GM12878 (cell line): ENCODE measurements around the gene LILRB1. TPM values are rescaled to one million over a fixed set of nuclear protein-coding genes. Genes with fewer than 3 reads are reported as not detected.

Source experiments
- ASH2L ChIP-seq: fragments of 300-600, 200-600 bp; sonication (generic); IDR thresholded peaks from 2 replicates; pipeline ENCODE4 v1.6.1; 2017; ENCODE audit warnings: low read depth, mild to moderate bottlenecking, borderline replicate concordance
- DPF2 ChIP-seq: fragments of 450-650 bp; IDR thresholded peaks from 2 replicates; pipeline ENCODE4 v1.6.1; 2017; ENCODE audit warnings: mild to moderate bottlenecking
- EP300 ChIP-seq, 2 experiments: fragments of 150-350 bp in 1 of 2; IDR thresholded peaks; 2 replicates each; pipeline ENCODE4 v1.6.1; 2011 to 2012; ENCODE audit warnings: low read depth in 2 of 2, low read length in 2 of 2, borderline replicate concordance in 1 of 2, improper control_type of control experiment in 1 of 2, inconsistent platforms in 1 of 2; ENCODE audit not compliant: control insufficient read depth in 1 of 2
- IKZF2 ChIP-seq, 2 experiments: fragments of 450-650 bp; IDR thresholded peaks; 2 replicates each; pipeline ENCODE4 v1.6.1; 2017; ENCODE audit warnings: mild to moderate bottlenecking in 2 of 2, moderate library complexity in 2 of 2
- JUND ChIP-seq: IDR thresholded peaks from 2 replicates; pipeline ENCODE4 v1.6.1; 2012; ENCODE audit warnings: low read depth, mild to moderate bottlenecking, low read length, improper control_type of control experiment, moderate library complexity
- KDM1A ChIP-seq: fragments of 200-600 bp; sonication (generic); IDR thresholded peaks from 2 replicates; pipeline ENCODE4 v1.6.1; 2016; ENCODE audit warnings: borderline replicate concordance
- MTA2 ChIP-seq: fragments of 450-650 bp; IDR thresholded peaks from 2 replicates; pipeline ENCODE4 v1.6.1; 2016; ENCODE audit warnings: low read depth, mild to moderate bottlenecking, moderate library complexity
- NFIC ChIP-seq: IDR thresholded peaks from 2 replicates; pipeline ENCODE4 v1.6.1; 2012; ENCODE audit warnings: low read depth, mild to moderate bottlenecking, inconsistent platforms, low read length, moderate library complexity
- NR2F1 ChIP-seq: fragments of 450-650 bp; conservative IDR thresholded peaks from 2 replicates; pipeline ENCODE4 v1.6.1; 2017; ENCODE audit warnings: mild to moderate bottlenecking
- PAX5 ChIP-seq: IDR thresholded peaks from 2 replicates; pipeline ENCODE4 v1.6.1; 2011; ENCODE audit warnings: low read depth, low read length, borderline replicate concordance
- PAX8 ChIP-seq: fragments of 450-650 bp; IDR thresholded peaks from 2 replicates; pipeline ENCODE4 v1.6.1; 2017; ENCODE audit warnings: mild to moderate bottlenecking, moderate library complexity
- SPI1 ChIP-seq: IDR thresholded peaks from 2 replicates; pipeline ENCODE4 v1.6.1; 2011; ENCODE audit warnings: low read depth, mild to moderate bottlenecking, low read length, moderate library complexity, borderline replicate concordance; ENCODE audit not compliant: insufficient read depth
- STAT1 ChIP-seq: fragments of 450-650 bp; conservative IDR thresholded peaks from 2 replicates; pipeline ENCODE4 v1.6.1; 2014; ENCODE audit warnings: antibody characterized with exemption, mild to moderate bottlenecking
- STAT3 ChIP-seq: IDR thresholded peaks from 2 replicates; pipeline ENCODE4 v1.6.1; 2011; ENCODE audit warnings: low read depth, low read length, improper control_type of control experiment
- TCF12 ChIP-seq: IDR thresholded peaks from 2 replicates; pipeline ENCODE4 v1.6.1; 2011; ENCODE audit warnings: low read depth, mild to moderate bottlenecking, low read length
- ZNF217 ChIP-seq: fragments of 450-650 bp; IDR thresholded peaks from 2 replicates; pipeline ENCODE4 v1.6.1; 2017; ENCODE audit warnings: antibody characterized with exemption, mild to moderate bottlenecking
- ZNF384 ChIP-seq: IDR thresholded peaks from 2 replicates; pipeline ENCODE4 v1.6.1; 2012; ENCODE audit warnings: low read depth, mild to moderate bottlenecking, low read length, improper control_type of control experiment, borderline replicate concordance
- ZNF622 ChIP-seq: fragments of 450-650 bp; IDR thresholded peaks from 2 replicates; pipeline ENCODE4 v1.6.1; 2017; ENCODE audit warnings: mild to moderate bottlenecking, inconsistent platforms
- ZNF687 ChIP-seq: fragments of 450-650 bp; IDR thresholded peaks from 2 replicates; pipeline ENCODE4 v1.6.1; 2017; ENCODE audit warnings: mild to moderate bottlenecking, moderate library complexity
- polyA plus RNA-seq, 11 experiments: library from polyadenylated mRNA; depleted of rRNA in 4 of 11; unstranded in 6 of 11; stranded (reverse) in 5 of 11; fragments of >200 nt; fragmentation: Nextera tagmentation in 4 of 11; fragmentation: Illumina TruSeq in 1 of 11; extraction: Ambion mirVana in 4 of 11; extraction: Trizol in 1 of 11; gene quantifications; 1 replicate in 1 of 11; 2 replicates in 10 of 11; pipeline versions ENCODE4 v1.2.1 to v1.2.3, GENCODE V29; 2011 to 2016; ENCODE audit warnings: inconsistent platforms in 2 of 11, missing spikeins in 2 of 11, low read depth in 1 of 11
- total RNA-seq, 4 experiments: library from RNA; depleted of rRNA in 3 of 4; stranded (reverse); fragments of >200 nt in 3 of 4; fragmentation: Illumina TruSeq in 1 of 4; extraction: Trizol in 1 of 4; gene quantifications; 2 replicates each; pipeline versions ENCODE4 v1.2.1 to v1.2.3, GENCODE V29; 2013 to 2021
- TF ChIP-seq, protein P1 (sequence below): IDR thresholded peaks from 2 replicates; pipeline ENCODE4 v1.6.1; 2011; ENCODE audit warnings: low read depth, low read length, improper control_type of control experiment, borderline replicate concordance

LILRB1 gene
- total and polyA plus RNA-seq, 10 of the 15 experiments (the other 5 are each of a cell fraction or from before 2014, with no cell fraction given): 4.9 to 92.2 (median 50.1) TPM

DNA sequence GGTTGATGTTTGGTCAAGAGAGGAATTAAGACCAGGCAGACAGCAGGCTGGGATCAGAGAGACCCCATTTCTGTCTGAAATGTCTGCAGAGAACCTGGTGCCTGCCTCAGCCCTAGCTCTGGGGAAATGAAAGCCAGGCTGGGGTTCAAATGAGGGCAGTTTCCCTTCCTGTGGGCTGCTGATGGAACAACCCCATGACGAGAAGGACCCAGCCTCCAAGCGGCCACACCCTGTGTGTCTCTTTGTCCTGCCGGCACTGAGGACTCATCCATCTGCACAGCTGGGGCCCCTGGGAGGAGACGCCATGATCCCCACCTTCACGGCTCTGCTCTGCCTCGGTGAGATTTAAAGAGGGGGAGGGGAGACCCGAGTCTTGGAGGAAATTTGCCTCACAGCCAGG lies 32.4 kb downstream of the LILRB1 start, which contains the start of gene LILRB4 (continued):
- TF ChIP-seq PAX8 (no peak), ASH2L (no peak), JUND (no peak), EP300 (IDR thresholded peaks at IDR 0.05; ENCODE audit: borderline replicate concordance in 1 of 2, control insufficient read depth in 1 of 2, low read depth in 2 of 2, low read length in 2 of 2) (no peak), ZNF687 (0 out of 2 replicates have a peak, but pooled peaks have one; percentile 32), TCF12 (no peak), STAT3 (no peak), PAX5 (0 out of 2 replicates have a peak, but pooled peaks have one; percentile 13), ZNF622 (no peak), KDM1A (no peak), MTA2 (peak; percentile 9; the same call in 1 of the 2 replicates), IKZF2 (IDR thresholded peaks at IDR 0.05) (no peak), NR2F1 (no peak), ZNF217 (no peak), ZNF384 (no peak), NFIC (no peak), STAT1 (no peak), SPI1 (peak; percentile 45; the same call in 1 of the 2 replicates), DPF2 (no peak)
- TF ChIP-seq, protein P1, sequence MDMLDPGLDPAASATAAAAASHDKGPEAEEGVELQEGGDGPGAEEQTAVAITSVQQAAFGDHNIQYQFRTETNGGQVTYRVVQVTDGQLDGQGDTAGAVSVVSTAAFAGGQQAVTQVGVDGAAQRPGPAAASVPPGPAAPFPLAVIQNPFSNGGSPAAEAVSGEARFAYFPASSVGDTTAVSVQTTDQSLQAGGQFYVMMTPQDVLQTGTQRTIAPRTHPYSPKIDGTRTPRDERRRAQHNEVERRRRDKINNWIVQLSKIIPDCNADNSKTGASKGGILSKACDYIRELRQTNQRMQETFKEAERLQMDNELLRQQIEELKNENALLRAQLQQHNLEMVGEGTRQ: no peak
